ENCODE data around the gene SDF2. TPM values are rescaled to one million over a fixed set of nuclear protein-coding genes. Genes with fewer than 3 reads are reported as not detected.
"Not testable (repeated sequence)": the region's sequence is repeated elsewhere in the genome, so short reads cannot be mapped to it uniquely, and the experiment has no call there.

The SDF2 gene
- total and polyA plus RNA-seq, 9 of the 15 experiments (the other 6 are each of a cell fraction or from before 2014, with no cell fraction given) = 41.2 to 132 (median 65.6) TPM

- H3K9me1 ChIP-seq (ENCODE audit: control insufficient read depth, insufficient read depth, low read length); H3K27me3 ChIP-seq (ENCODE audit: control insufficient read depth in 2 of 2, insufficient read depth in 2 of 2, low read length in 2 of 2); intact Hi-C loops (cut with micrococcal nuclease); H2AFZ ChIP-seq (ENCODE audit: low read depth, low read length); H3K4me3 ChIP-seq; H3K4me2 ChIP-seq (ENCODE audit: insufficient read depth, low read length); DNase-seq (ENCODE audit: extremely low read depth in 1 of 4, low spot score in 3 of 4); CTCF ChIA-PET (ENCODE audit: low intra/inter-chr PET ratio); H3K9me3 ChIP-seq (replicated peaks; ENCODE audit: control insufficient read depth, insufficient read depth, low read depth, low read length); in situ Hi-C loops (cut with MboI); POLR2A ChIA-PET; BruUV-seq (replicated peaks); ATAC-seq; H3K9ac ChIP-seq (ENCODE audit: insufficient read depth in 1 of 2, low read depth in 2 of 2, low read length in 2 of 2); H3K27ac ChIP-seq (ENCODE audit: extremely low read depth, low read depth, low read length); H4K20me1 ChIP-seq (replicated peaks; ENCODE audit: control insufficient read depth, insufficient read depth, low read length); FAIRE-seq: not testable (repeated sequence)
- Histone ChIP-seq H3K4me1 (replicated peaks in 1 of 2; ENCODE audit: control insufficient read depth in 2 of 2, insufficient read depth in 2 of 2, low read length in 2 of 2) (peaks cover 6 to 10% of the 10 kb centered on the region in 2 experiments; a peak in 3 of 5 replicates), H3K36me3 (ENCODE audit: control insufficient read depth, insufficient read depth, low read length) (peaks cover 50% of the 10 kb centered on the region; the same call in 2 of the 3 replicates), H3K79me2 (ENCODE audit: control insufficient read depth, insufficient read depth, low read length) (peaks cover 64% of the 10 kb centered on the region)
- peak; percentile 37; the same call in 1 of the 2 replicates for TF ChIP-seq RBFOX2 (IDR thresholded peaks at IDR 0.05; ENCODE audit: low read depth, low read length)
- 96% methylated on average over 20 of the region's 23 CpGs for WGBS (ENCODE audit: insufficient coverage, low coverage, missing lambda C conversion rate)
These were observed 2.2 kb downstream of the SDF2 start for GRCh38 chr17:28659497-28659881.

- H3K9ac ChIP-seq (ENCODE audit: insufficient read depth in 1 of 2, low read depth in 2 of 2, low read length in 2 of 2); POLR2A ChIA-PET; H3K27me3 ChIP-seq (ENCODE audit: control insufficient read depth in 2 of 2, insufficient read depth in 2 of 2, low read length in 2 of 2); H3K9me1 ChIP-seq (ENCODE audit: control insufficient read depth, insufficient read depth, low read length); H4K20me1 ChIP-seq (replicated peaks; ENCODE audit: control insufficient read depth, insufficient read depth, low read length); intact Hi-C loops (cut with micrococcal nuclease); H2AFZ ChIP-seq (ENCODE audit: low read depth, low read length); H3K4me2 ChIP-seq (ENCODE audit: insufficient read depth, low read length); H3K9me3 ChIP-seq (replicated peaks; ENCODE audit: control insufficient read depth, insufficient read depth, low read depth, low read length); H3K27ac ChIP-seq (ENCODE audit: extremely low read depth, low read depth, low read length); in situ Hi-C loops (cut with MboI); FAIRE-seq; H3K4me3 ChIP-seq; ATAC-seq; DNase-seq (ENCODE audit: extremely low read depth in 1 of 4, low spot score in 3 of 4); CTCF ChIA-PET (ENCODE audit: low intra/inter-chr PET ratio); BruUV-seq (replicated peaks): not testable (repeated sequence)
- peaks cover 49% of the 10 kb centered on the region; the same call in 2 of the 3 replicates for H3K36me3 ChIP-seq (ENCODE audit: control insufficient read depth, insufficient read depth, low read length)
- peaks cover 6 to 10% of the 10 kb centered on the region in 2 experiments; a peak in 3 of 5 replicates for H3K4me1 ChIP-seq (replicated peaks in 1 of 2; ENCODE audit: control insufficient read depth in 2 of 2, insufficient read depth in 2 of 2, low read length in 2 of 2)
- WGBS (ENCODE audit: insufficient coverage, low coverage, missing lambda C conversion rate) = 93% methylated on average over 27 of the region's 46 CpGs
- TF ChIP-seq POLR2G (IDR thresholded peaks at IDR 0.05; ENCODE audit: low read depth, low read length) = 0 out of 2 replicates have a peak, but pooled peaks have one; percentile 4
- TF ChIP-seq ZBTB33 (CRISPR knock-in tag; IDR thresholded peaks at IDR 0.05) = peak; percentile 85
- 0 out of 2 replicates have a peak, but pooled peaks have one; percentile 39 for TF ChIP-seq SMAD4 (CRISPR knock-in tag; conservative IDR thresholded peaks at IDR 0.05)
- peaks cover 58% of the 10 kb centered on the region for H3K79me2 ChIP-seq (ENCODE audit: control insufficient read depth, insufficient read depth, low read length)
These were observed 2.8 kb downstream of the SDF2 start for GRCh38 chr17:28658766-28659496.
